C4-2B (cell line): Measurements from ENCODE around the gene OTOR.

ENCODE experiments used
- H3K27ac ChIP-seq: fragments of 450-650 bp; 2 replicates; pipeline ENCODE4 v1.5.1; 2017
- CTCF ChIP-seq: fragments of 450-650 bp; conservative IDR thresholded peaks from 2 replicates; pipeline ENCODE4 v1.5.1; 2017; ENCODE audit warnings: mild to moderate bottlenecking
- ZFX ChIP-seq: fragments of 450-650 bp; IDR thresholded peaks from 2 replicates; pipeline ENCODE4 v1.6.1; 2017

The OTOR gene

GRCh38 chr20:16729080-16729479, 19.1 kb upstream of the OTOR start:
- TF ChIP-seq ZFX (no peak), CTCF (no peak)
- H3K27ac ChIP-seq = peak overlapping the region; percentile 81

GRCh38 chr20:16729565-16730460, 18.3 kb upstream of the OTOR start, which contains the start of gene SNRPB2:
Gene SNRPB2 (plus strand): TSS chr20:16730026. CDS start chr20:16731703, 1,677 bp downstream.
- TF ChIP-seq ZFX (peak; percentile 96), CTCF (no peak)
- H3K27ac ChIP-seq = peak within 1 kb of the TSS; percentile 81

DNA sequence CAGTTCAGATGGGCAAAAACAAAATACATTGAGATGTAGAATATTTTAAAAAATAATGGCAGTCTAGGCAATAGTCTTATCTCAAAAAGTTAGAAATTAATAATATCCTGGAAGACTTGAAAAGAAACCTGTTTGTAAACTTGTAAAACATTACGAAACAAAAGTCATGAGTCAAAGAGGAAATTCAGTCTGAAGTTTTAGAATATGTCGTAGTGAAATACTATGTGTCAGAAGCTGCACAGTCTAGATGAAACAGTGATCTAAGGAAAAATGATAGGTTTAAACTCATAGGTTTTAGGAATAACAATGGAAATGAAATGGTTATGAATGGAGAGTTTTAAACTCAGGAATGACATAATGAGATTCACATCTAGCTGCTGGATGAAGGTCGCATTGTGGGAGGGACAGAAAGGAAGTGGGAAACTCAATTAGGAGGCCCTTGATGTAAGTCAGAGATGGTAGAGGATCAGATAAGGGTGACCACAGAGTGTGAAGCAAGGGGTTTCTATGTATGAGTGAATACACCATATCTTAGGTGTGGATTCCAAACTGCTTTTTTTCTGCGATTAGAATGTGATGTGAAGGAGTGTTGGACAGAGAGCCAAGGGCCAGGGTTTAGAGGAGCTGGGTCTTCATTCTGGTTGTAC, 15.5 kb upstream of the OTOR start:
- H3K27ac ChIP-seq = no peak overlapping the region
- TF ChIP-seq ZFX = no peak
- TF ChIP-seq CTCF = no peak

GRCh38 chr20:16740365-16741072, 7.6 kb upstream of the OTOR start:
- TF ChIP-seq CTCF = no peak
- no peak for TF ChIP-seq ZFX
- no peak overlapping the region for H3K27ac ChIP-seq

- TF ChIP-seq CTCF (no peak), ZFX (no peak)
- no peak overlapping the region for H3K27ac ChIP-seq
Measured at GRCh38 chr20:16744178-16744807, 3.9 kb upstream of the OTOR start.

DNA sequence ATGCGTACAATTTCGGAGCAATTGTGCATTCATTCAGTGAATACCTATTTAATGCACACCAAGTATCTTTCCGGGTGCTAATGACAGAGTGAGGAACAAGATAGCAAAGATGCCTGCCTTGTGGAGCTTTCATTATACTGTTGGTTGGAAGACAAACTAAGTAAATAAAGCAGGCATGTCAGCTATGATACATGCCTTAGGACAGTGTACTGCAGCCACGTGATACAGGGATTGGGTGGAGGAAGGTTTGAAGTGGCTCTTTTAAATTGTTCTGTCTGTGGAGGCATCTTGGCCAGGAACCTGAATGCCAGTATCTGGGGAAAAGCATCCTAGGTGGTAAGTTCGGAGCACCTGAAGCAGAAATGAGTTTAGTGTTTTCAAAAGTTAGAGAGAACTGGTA, 3.0 kb upstream of the OTOR start:
- TF ChIP-seq ZFX = no peak
- no peak for TF ChIP-seq CTCF
- H3K27ac ChIP-seq = no peak overlapping the region
